ENCODE data around the gene PAOX. TPM values are rescaled to one million over a fixed set of nuclear protein-coding genes. Genes with fewer than 3 reads are reported as not detected.

PAOX gene
- total RNA-seq, 1 donor from 2014 or later, result 4.6 TPM

- Histone ChIP-seq H3K36me3 (no peaks in the 10 kb centered on the region), H4K20me1 (ENCODE audit: low read depth) (peaks cover 19% of the 10 kb centered on the region), H2AFZ (replicated peaks) (no peak overlapping the region), H3K9ac (no peak overlapping the region), H3K9me3 (ENCODE audit: low read depth) (no peaks in the 10 kb centered on the region), H3F3A (ENCODE audit: low read depth) (peaks cover 17% of the 10 kb centered on the region), H3K4me2 (no peak overlapping the region), H3K27ac (no peak overlapping the region), H3K4me1 (no peaks in the 10 kb centered on the region), H3K27me3 (peaks cover 8% of the 10 kb centered on the region), H3K79me2 (ENCODE audit: low read depth) (peaks cover 7% of the 10 kb centered on the region), H3K4me3 (no peak overlapping the region)
- no peak for DNase-seq (ENCODE audit: low spot score)
- Mint-ChIP-seq H3K36me3 (peaks cover 11% of the 10 kb centered on the region), H3K27ac (no peak overlapping the region), H3K27me3 (ENCODE audit: insufficient read depth, low read depth) (peaks cover 9% of the 10 kb centered on the region), H3K4me1 (no peaks in the 10 kb centered on the region), H3K4me3 (peak overlapping the region; percentile 52), H3K9me3 (no peaks in the 10 kb centered on the region)
- TF ChIP-seq EZH2phosphoT487 (IDR thresholded peaks at IDR 0.05), result no peak
- no peak for TF ChIP-seq CTCF (IDR thresholded peaks at IDR 0.05)
- TF ChIP-seq EZH2 (IDR thresholded peaks at IDR 0.05), result no peak
Measured at GRCh38 chr10:133358162-133358924, 20.7 kb upstream of the PAOX start.

GRCh38 chr10:133358925-133359310, 20.1 kb upstream of the PAOX start:
- H3K79me2 ChIP-seq (ENCODE audit: low read depth), result peaks cover 7% of the 10 kb centered on the region
- no peaks in the 10 kb centered on the region for H3K4me1 ChIP-seq
- no peaks in the 10 kb centered on the region for H3K9me3 ChIP-seq (ENCODE audit: low read depth)
- H3F3A ChIP-seq (ENCODE audit: low read depth), result peaks cover 17% of the 10 kb centered on the region
- H3K27ac ChIP-seq, result no peak overlapping the region
- H3K9ac ChIP-seq, result no peak overlapping the region
- no peaks in the 10 kb centered on the region for H3K4me1 Mint-ChIP-seq
- TF ChIP-seq EZH2phosphoT487 (IDR thresholded peaks at IDR 0.05) (no peak), EZH2 (IDR thresholded peaks at IDR 0.05) (no peak), CTCF (IDR thresholded peaks at IDR 0.05) (no peak)
- DNase-seq (ENCODE audit: low spot score), result no peak
- H3K36me3 ChIP-seq, result no peaks in the 10 kb centered on the region
- H2AFZ ChIP-seq (replicated peaks), result no peak overlapping the region
- peaks cover 8% of the 10 kb centered on the region for H3K27me3 Mint-ChIP-seq (ENCODE audit: insufficient read depth, low read depth)
- H3K4me3 ChIP-seq, result no peak overlapping the region
- H3K27ac Mint-ChIP-seq, result no peak overlapping the region
- H4K20me1 ChIP-seq (ENCODE audit: low read depth), result peaks cover 19% of the 10 kb centered on the region
- peaks cover 11% of the 10 kb centered on the region for H3K36me3 Mint-ChIP-seq
- H3K9me3 Mint-ChIP-seq, result no peaks in the 10 kb centered on the region
- no peak overlapping the region for H3K4me2 ChIP-seq
- peak overlapping the region; percentile 52 for H3K4me3 Mint-ChIP-seq
- peaks cover 8% of the 10 kb centered on the region for H3K27me3 ChIP-seq

GRCh38 chr10:133359554-133359971, 19.5 kb upstream of the PAOX start:
- Mint-ChIP-seq H3K27me3 (ENCODE audit: insufficient read depth, low read depth) (peaks cover 7% of the 10 kb centered on the region), H3K4me3 (no peak overlapping the region), H3K9me3 (no peaks in the 10 kb centered on the region), H3K36me3 (peaks cover 14% of the 10 kb centered on the region), H3K4me1 (no peaks in the 10 kb centered on the region), H3K27ac (no peak overlapping the region)
- Histone ChIP-seq H3K36me3 (no peaks in the 10 kb centered on the region), H3K27ac (no peak overlapping the region), H3K4me2 (no peak overlapping the region), H4K20me1 (ENCODE audit: low read depth) (peaks cover 17% of the 10 kb centered on the region), H2AFZ (replicated peaks) (no peak overlapping the region), H3K4me3 (no peak overlapping the region), H3K79me2 (ENCODE audit: low read depth) (peaks cover 7% of the 10 kb centered on the region), H3K9ac (no peak overlapping the region), H3K9me3 (ENCODE audit: low read depth) (no peaks in the 10 kb centered on the region), H3K27me3 (peaks cover 8% of the 10 kb centered on the region), H3K4me1 (no peaks in the 10 kb centered on the region), H3F3A (ENCODE audit: low read depth) (peaks cover 17% of the 10 kb centered on the region)
- no peak for DNase-seq (ENCODE audit: low spot score)
- TF ChIP-seq EZH2phosphoT487 (IDR thresholded peaks at IDR 0.05), result no peak
- TF ChIP-seq EZH2 (IDR thresholded peaks at IDR 0.05), result no peak
- no peak for TF ChIP-seq CTCF (IDR thresholded peaks at IDR 0.05)
